NT2/D1 (cell line): ENCODE results near the gene KCTD3.

Experiments
- SUZ12 ChIP-seq: IDR thresholded peaks from 2 replicates; pipeline ENCODE4 v1.6.1; 2011; ENCODE audit not compliant: insufficient read length, insufficient read depth; ENCODE audit errors: extremely low read depth
- ZNF274 ChIP-seq: IDR thresholded peaks from 2 replicates; pipeline ENCODE4 v1.6.1; 2011; ENCODE audit warnings: mild to moderate bottlenecking, low read depth, low read length

DNA sequence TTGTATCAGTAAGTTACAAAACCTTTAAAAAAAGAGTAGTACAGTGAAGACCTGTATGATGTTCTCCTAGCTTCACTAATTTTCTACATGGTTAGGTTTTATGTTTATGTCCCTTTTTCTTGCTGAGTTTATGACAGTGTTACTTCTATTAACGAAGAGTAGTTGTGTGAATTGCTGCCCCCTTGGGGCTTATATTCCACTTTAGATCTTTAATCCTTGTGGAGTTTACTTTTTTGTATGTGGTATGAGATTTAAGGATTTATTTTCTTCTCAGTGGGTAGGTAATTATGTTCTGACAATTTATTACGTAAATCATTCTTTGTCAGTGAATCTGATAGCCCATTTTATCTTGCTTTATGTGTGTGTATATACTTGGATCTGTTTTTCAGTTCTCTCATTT lies 14.8 kb downstream of the KCTD3 start:
- TF ChIP-seq ZNF274: no peak
- no peak for TF ChIP-seq SUZ12
